HG03439 (cell line): ENCODE data around the gene YARS2.
A peak's percentile ranks its signal among the peaks of the same experiment; 100 is the strongest.

Experiments used
- ATAC-seq: cut with Tn5 transposase; IDR thresholded peaks from one replicate; pipeline ENCODE4 v1.9.1; 2021; ENCODE audit warnings: mild to moderate bottlenecking, moderate library complexity; ENCODE audit not compliant: unreplicated experiment

The YARS2 gene

DNA sequence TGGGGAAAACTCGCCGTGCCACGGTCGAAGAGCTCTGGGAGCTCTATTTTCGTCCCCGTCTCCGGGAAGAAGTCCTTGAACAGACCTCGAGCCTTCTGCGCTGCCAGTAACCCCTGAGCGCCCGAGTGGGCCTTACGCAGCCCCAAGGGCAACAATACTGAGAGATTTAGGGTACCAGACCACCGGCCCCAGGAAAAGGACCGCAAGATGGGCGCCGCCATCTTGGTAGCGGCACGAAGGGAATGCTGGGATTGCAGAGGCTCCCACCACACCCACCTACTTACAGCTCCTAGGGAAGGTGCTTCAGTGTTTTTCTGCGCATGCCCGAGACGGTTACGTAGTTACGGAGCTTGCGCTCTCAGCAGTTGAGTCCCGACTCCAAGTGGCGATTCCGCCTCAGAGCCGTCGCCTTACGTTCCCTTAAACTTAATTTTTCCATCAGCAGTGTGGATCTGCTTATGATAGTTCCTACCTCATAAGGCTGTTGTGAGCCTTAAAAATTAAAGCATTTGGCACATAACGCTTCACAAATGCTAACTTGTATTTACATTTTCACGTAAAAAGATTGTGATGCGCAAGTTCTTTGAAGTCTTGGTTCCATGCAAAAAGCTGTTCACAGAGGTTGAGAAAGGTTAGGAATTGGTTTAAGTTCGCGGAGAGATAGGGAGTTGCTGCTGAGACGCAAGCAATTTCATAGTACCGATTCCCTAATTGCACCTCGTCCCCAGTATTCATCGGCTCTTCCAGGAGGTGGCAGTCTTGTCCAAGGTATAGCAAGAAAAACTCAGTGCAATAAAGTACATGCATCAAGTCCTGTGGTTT, at the start of gene YARS2:
YARS2 (minus strand) TSS at position 244 of the 822 bp plus-strand sequence; CDS start at position 221, 23 bp downstream.
- ATAC-seq, result peak; percentile 90

DNA sequence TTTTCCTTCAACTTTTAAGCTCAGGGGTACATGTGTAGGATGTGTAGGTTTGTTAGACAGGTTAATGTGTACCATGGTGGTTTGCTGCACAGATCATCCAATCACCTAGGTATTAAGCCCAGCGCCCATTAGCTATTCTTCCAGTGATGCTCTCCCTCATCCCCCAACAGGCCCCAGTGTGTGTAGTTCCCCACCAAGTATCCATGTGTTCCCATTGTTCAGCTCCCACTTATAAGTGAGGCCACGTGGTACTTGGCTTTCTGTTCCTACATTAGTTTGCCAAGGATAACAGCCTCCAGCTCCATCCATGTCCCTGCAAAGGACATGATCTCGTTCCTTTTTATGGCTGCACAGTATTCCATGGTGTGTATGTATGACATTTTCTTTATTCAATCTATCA, 48.6 kb upstream of the YARS2 start:
- no peak for ATAC-seq

DNA sequence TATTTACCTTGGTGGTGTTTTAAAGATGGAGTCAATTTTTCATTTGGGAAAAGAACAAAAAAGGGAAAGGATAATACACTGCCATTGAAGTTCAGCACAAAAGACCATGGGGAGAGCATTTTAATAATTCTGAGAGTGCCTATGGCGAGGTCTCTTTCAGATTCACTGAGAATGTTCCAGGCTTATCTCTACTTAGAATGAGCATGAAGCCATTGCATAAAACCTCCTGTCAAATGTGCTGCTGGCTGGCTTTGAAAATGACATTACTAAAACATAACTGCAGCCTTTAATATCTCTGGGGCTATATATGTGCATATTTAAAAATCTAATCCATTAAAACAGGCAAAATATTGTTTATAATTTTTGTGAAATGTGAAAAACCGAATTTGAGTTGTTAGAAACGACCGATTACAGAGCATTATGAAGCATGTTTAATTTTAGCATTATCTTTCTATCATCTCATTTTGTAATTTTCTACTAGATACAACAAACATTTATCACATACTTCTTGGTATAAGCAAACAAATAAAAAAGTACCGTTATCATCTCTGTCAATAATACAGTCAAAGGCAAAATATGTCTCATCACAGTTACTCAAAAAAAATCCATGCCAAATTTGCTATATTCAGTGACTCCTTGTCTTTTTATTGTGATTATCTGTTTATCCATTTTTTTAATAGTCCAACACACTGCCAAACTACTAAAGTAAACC, 45.7 kb upstream of the YARS2 start:
- no peak for ATAC-seq

DNA sequence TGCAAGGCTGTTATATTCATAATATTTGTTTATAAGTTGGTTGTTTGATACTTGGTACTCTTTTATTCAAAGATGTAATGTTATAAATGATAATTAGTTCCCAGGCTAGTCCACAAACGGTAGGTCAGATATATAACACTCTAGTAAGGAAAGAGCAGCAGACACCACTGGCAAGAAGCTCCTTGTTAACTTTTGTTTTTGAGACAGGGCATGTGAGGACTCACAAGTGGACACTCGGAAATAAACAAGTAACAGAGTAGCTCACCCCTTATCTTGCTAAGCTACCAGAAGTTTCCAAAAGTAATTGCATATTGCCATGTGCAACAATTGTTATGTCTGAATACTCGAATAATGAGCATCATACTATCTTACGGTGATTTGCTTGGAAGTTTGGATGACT, 38.6 kb upstream of the YARS2 start:
- ATAC-seq, result no peak

DNA sequence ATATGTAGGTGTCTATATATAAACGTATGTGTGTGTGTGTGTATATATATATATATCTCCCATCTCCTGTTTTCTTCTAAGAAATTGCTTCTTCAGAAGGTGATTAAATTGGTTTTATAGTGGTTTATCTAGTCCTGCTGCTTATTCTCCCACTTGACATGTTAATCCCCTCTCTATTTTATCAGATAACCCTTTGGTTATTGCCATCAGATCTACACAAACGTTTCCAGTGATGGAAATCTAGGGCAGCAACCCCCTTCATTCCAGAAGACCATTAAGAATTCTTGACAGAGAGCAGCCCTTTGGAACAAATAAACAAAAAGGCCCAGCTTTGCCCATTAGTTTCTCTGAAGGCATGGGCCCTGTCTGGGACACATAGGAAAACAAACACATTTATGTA, 34.2 kb upstream of the YARS2 start:
- ATAC-seq, result no peak

DNA sequence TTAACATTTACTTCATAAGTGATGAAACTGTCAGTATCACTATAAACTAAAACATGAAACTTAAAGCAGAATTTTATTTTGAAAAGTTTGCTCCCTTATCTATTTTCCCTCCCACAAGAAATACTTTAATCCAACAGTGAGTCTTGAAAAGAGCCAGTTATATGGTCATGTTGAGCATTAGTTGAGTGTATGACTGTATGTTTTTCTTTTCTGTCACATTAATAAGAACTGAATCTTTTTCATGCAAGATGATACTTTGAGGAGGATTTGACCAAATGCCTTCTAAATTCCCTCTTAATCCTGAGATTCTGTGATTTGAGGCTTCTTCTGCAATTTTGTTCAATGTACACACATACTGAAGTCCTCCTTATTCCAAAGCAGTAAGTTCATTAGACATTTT, 33.7 kb upstream of the YARS2 start:
- no peak for ATAC-seq

DNA sequence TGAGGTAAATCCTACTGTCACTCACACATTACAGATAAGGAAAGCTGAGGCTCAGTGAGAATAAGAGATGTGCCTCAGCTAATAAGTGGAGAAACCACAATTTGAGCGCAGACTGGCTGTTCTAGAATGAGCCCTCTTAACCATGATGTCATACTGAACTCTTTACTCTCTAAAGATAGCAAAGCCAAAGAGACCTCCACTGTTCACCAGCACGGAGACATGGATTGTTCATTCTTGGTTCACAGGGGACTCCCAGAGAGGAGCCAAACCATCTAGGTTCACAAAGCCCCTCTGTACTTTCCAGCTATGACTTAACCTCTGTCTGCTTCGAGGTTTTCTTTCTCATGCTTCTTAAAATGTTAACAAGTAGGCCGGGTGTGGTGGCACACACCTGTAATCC, 32.7 kb upstream of the YARS2 start:
- ATAC-seq, result no peak

DNA sequence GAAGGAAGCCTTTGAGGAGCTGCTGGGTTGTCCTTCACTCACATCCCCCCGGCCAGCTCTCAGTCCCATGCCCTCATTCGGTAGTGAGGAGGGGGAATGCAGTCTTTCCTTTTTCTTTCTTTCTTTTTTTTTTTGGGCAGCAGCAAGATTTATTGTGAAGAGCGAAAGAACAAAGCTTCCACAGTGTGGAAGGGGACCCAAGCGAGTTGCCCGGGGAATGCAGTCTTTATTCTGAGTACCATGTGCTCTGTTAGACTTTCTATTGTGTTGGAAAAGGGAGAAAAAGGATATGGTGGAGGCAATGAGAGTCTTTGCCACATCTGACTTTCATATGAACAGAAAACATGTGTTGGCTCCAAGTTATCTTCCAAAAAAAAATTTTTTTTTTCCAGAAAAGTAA, 29.9 kb upstream of the YARS2 start:
- ATAC-seq, result no peak

DNA sequence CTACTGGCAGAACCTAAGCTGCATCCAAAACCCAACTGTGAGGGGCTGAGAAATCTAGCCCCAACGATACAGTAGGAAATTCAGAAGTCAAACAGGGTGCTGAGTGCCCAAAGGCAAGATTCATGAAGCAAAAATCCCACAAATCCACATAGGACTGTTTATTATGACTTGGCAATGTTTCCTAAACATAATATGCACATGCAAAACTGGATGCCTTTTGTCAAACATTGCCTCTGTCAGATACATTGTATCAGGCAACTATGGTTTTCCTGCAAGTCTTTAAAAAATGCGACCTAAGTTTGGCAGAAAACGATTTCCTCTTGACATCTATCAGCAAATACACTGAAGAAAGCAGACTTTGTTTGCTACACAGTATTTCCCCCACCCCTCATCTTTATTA, 27.3 kb upstream of the YARS2 start:
- no peak for ATAC-seq

DNA sequence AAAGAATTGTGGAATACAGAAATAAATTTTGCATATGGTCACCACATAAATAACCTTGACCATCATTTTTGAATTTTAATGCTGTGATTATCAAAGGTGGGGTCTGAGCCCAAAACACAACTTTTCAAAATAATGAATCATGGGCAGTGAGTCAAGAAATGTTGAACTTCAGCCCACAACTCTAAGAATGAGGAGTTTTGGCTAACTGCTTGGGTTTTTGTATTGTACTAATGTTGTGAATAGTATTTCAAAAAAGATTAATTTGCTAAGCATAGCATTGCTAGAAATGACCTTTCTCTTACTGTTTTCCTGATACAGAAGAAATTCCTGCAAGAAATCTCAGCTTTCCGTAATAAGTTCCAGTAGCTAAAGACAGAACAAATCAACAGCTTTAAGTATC, 24.4 kb upstream of the YARS2 start:
- ATAC-seq, result no peak

DNA sequence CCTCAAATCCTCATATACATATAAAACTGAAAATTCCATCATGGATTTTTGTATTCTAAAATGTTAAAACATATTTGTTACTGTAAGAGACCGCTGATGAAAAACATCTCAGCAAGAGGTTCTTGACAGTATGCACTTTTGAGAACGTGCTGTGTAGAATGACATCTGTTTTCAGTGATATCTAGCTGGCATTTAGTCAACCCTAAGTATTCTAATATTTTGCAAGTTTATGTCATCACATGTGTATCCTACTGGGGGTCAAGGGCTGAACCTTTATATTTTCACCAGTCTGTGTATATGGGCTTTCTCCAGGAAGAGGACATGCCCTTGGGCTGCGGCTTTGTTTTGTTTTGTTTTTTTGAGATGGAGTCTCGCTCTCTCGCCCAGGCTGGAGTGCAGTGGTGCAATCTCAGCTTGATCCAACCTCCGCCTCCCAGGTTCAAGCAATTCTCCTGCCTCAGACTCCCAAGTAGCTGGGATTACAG, 22.0 kb upstream of the YARS2 start:
- no peak for ATAC-seq

DNA sequence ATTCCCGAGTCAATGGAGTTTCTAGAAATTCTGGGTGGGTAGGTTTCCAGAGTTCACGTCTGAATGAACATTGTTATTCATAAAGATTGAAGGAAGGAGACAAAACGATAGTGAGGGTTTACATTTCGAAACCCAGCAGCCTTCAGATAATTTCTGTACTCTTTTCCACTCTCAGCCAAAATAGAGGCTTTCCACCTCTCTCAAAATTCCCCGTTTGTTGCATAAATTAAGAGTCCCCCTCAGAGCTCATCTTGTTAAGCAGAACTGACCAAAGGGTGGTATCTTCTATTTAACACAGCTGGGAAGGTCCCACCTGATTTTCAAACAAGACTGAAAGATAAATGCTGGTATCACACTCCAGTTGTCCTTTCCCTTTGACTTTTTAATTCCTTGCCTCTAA, 21.5 kb upstream of the YARS2 start:
- no peak for ATAC-seq

DNA sequence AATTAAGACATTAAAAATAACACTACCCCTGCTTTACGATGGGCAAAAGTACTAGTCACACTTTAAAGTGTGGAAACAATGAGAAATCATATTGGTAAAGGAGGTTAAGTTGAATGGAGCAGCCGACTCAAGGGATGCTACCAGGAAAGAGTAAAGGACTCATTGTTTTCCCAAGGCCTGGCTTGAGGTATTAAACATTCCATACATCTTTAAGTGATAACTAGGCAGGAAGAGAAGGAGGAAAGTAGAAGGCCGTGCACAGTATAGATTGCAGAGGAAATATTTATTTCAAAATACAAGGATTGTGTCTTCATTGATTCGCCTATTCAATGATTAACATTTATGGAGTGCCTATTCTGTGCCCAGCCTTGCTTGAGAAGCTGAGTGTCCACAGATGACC, 20.6 kb upstream of the YARS2 start:
- no peak for ATAC-seq

DNA sequence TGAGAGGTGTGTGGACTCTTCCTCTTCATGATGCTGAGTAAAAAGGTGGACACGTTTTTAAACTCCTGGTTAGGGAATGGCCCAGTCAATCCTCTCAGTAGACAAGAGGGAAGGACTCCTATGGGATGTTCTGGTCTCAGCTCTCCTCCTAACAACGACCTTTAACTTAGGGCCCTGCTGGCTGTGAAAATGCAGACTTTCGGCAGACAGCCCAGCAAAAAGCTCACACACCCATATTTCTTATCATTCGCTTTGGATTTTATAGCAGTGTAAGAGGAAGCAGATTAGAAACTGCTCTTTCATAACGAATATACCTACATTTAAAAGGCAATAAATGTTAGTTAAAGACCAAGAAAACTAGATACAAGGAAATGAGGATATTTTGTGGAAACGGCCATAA, 18.0 kb upstream of the YARS2 start:
- no peak for ATAC-seq

DNA sequence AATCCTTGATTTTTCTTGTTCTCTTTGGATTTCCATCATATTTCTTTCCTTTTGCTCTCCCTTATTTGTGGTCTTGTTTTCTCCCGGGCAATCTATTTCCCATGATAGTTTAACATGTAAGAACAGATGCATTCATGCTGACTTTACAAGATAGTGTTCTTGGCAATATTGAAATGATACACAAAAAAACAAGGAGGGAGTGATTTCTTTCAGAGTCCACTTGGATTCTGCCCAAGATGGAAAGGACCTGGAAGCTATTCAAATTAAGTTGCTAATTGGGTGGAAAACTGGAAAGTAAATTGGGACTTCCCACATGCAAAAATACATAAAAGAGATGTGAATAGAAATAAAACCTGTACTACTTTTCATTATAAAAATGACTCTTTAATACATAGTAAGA, 14.4 kb upstream of the YARS2 start:
- ATAC-seq, result no peak

DNA sequence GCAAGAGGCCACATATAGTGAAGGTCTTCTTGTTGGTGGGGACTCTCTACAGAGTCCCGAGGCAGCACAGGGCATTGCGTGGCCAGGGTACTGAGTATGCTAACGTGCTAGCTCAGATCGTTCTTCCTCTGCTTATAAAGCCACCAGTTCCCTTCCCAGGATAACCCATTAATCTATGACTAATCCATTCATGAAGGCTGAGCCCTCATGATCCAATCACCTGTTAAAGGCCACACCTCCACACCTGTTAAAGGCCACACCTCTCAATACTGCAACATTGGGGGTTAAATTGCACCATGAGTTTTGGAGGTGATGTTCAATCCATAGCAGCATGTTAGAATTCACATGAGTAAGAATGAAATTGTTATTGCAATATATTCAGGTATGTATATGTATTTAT, 12.8 kb upstream of the YARS2 start:
- no peak for ATAC-seq

DNA sequence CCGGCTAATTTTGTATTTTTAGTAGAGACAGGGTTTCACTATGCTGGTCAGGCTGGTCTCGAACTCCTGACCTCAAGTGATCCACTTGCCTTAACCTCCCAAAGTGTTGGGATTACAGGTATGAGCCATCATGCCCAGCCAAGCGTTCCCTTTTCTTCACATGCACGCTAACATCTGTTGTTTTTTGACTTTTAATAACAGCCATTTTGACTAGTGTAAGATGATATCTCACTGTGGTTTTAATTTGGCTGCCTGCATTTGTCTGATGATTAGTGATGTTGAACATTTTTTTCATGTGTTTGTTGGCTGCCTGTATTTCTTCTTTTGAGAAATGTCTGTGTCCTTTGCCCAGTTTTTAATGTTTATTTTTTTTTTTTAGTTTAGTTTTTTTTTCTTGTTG, 10.2 kb upstream of the YARS2 start:
- no peak for ATAC-seq

DNA sequence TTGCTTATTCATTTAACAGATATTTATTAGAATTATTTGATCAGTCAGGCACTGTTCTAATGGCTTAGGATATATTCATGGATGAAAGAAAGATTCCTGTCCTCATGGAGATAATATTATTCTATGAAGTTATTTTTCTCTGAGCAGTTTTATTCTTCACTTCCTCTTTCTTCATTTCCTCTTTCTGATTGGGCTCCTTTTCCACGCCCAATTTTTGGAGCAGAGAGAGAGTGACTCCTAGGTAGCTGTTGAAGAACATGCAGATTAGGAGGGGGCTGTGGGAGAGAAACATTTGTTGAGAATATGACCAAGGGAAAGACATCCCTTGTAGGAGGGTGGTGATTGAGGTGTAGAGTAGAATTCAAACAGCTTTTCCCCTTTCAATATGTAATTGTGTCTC, 6.0 kb upstream of the YARS2 start:
- ATAC-seq, result no peak

DNA sequence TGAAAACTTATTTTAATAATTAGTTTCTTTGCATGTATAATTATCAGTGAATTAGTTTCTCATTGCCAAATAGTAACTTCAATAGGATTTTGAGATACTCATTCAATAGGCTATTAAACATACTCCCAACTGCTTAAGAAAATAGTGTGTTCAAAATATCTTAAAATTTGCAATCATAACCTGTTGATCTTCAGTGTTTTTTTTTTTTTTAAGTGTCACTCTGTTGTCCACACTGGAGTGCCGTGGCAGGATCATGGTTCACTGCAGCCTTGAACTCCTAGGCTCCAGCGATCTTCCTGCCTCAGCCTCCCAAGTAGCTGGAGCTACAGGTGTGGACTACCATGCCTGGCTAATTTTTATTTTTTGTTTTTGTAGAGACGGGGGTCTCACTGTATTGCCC, 1.5 kb upstream of the YARS2 start:
- no peak for ATAC-seq

DNA sequence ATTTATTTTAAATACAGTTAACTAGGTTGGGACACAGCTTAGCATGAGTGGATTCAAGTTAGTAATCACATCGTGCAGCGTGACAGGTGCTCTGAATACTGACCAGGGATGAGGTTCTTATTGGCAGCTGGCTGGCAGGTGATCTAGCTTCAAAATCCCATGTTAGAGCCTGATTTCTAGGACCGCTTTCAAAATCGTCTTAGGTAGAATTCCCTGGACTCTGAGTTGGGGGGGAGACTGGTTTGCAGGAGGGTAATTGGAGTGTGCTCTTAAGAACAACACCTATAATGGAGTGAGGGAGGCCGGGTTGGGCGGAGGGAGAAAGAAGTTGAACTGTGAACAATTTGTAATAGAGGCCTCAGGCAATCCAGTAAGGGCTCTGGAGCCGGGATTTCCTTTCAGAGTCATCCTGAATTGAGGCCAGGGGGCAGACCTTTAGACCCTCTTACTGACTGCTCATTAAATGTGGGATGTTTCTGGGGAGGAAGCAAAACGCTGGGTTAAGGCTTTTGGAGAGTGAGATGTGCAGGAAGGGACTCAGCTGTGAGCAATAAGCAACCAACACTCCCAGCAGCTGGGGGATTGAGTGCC, 874 bp upstream of the YARS2 start:
- no peak for ATAC-seq

DNA sequence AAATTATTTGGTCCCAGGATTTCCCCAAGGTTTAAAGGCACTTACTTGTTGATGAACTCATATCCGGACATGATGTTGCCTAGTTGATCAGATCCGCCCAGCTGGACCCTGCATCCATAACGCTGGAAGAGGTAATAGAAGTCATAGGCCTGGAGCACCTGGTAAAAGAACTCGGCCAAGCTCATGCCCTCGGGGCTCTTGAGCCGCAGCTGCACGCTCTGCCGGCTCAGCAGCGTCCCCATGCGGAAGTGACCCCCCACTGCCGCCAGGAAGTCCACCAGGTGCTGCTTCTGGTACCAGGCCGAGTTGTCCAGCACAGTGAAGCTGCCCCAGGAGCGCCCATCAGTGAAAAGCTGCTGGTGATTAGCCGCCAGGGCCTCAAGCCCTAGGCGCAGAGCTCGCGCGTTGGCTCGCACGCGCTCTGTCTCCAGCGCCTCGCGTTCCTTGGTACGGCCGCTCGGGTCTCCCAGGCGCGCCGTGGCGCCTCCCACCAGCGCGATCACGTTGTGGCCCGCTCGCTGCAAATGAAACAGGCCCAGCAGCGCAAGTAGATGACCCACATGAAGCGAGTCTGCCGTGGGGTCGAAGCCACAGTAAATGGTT, 545 bp downstream of the YARS2 start:
- peak; percentile 78 for ATAC-seq

DNA sequence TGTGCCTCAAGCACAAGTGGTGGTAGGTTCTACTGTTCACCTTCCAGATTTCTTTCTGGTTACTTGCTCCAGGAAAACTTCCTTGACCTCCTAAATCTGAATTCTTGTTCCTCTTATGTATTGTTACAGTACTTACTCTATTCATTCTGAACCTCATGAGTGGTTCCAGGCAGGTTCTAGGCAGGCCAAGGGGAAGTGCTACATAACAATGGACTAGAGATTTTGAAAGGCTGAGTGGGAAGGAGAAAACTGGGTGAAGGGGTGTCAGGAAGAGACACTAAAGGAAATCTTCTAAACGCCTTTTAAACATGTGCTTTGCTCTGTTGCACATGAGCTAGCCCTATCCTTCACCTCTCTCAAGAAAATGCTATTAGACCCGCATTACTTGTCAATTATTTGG, 1.6 kb downstream of the YARS2 start:
- ATAC-seq, result no peak
